ENCODE data around the gene MACROD2.
A peak's percentile ranks its signal among the peaks of the same experiment; 100 is the strongest.

The MACROD2 gene

GRCh38 chr20:15867899-15868298 is 1872.6 kb downstream of the MACROD2 start:
- H3K27ac ChIP-seq = no peak overlapping the region
- TF ChIP-seq CTCF (conservative IDR thresholded peaks at IDR 0.05) (peak; percentile 20), ZFX (IDR thresholded peaks at IDR 0.05) (no peak)

GRCh38 chr20:15875446-15875845 is 1880.1 kb downstream of the MACROD2 start:
- TF ChIP-seq ZFX (IDR thresholded peaks at IDR 0.05) (no peak), CTCF (conservative IDR thresholded peaks at IDR 0.05) (no peak)
- H3K27ac ChIP-seq = no peak overlapping the region

- TF ChIP-seq CTCF (conservative IDR thresholded peaks at IDR 0.05) (no peak), ZFX (IDR thresholded peaks at IDR 0.05) (no peak)
- no peak overlapping the region for H3K27ac ChIP-seq
Observed at GRCh38 chr20:15882553-15882952, 1887.2 kb downstream of the MACROD2 start.

- no peak overlapping the region for H3K27ac ChIP-seq
- TF ChIP-seq CTCF (conservative IDR thresholded peaks at IDR 0.05) = no peak
- no peak for TF ChIP-seq ZFX (IDR thresholded peaks at IDR 0.05)
Observed at GRCh38 chr20:15886250-15886649, 1890.9 kb downstream of the MACROD2 start.

- TF ChIP-seq CTCF (conservative IDR thresholded peaks at IDR 0.05) (no peak), ZFX (IDR thresholded peaks at IDR 0.05) (no peak)
- no peak overlapping the region for H3K27ac ChIP-seq
Observed at GRCh38 chr20:15887387-15887786, 1892.1 kb downstream of the MACROD2 start.

GRCh38 chr20:15889061-15889460 is 1893.7 kb downstream of the MACROD2 start:
- no peak overlapping the region for H3K27ac ChIP-seq
- TF ChIP-seq CTCF (conservative IDR thresholded peaks at IDR 0.05) (no peak), ZFX (IDR thresholded peaks at IDR 0.05) (no peak)

- no peak overlapping the region for H3K27ac ChIP-seq
- TF ChIP-seq CTCF (conservative IDR thresholded peaks at IDR 0.05) = no peak
- no peak for TF ChIP-seq ZFX (IDR thresholded peaks at IDR 0.05)
Observed at GRCh38 chr20:15889514-15890256, 1894.4 kb downstream of the MACROD2 start.
